K562 (cell line): ENCODE results near the gene GRAMD4. TPM values are rescaled to one million over a fixed set of nuclear protein-coding genes. Genes with fewer than 3 reads are reported as not detected.

Experiments used
- ATAC-seq: fragments of 200-7000 bp; cut with Tn5 transposase; 3 replicates; pipeline ENCODE4 v1.9.1; 2020; ENCODE audit warnings: moderate library complexity
- BruUV-seq: library from RNA; stranded (reverse); fragments of 400-500 nt; replicated peaks from 2 replicates; lab custom pipeline; 2021; lab: Mats Ljungman, UMichigan
- CTCF ChIA-PET: fragments of 300-600 bp; formaldehyde crosslinking; extraction: SDS; loops from one replicate; lab custom pipeline; 2021; ENCODE audit warnings: low intra/inter-chr PET ratio; lab: Yijun Ruan, JAX
- POLR2A ChIA-PET: fragments of 300-600, 350-650 bp; sonication (Branson Sonifier 250); formaldehyde crosslinking; extraction: SDS; loops from one replicate; lab custom pipeline; 2021; ENCODE audit warnings: antibody characterized with exemption, inconsistent platforms; lab: Yijun Ruan, JAX
- DNase-seq, 4 experiments: peaks; one replicate each; pipeline versions ENCODE4 v3.0.0 to v3.0.0-alpha.2; 2011 to 2018; ENCODE audit warnings: low spot score in 3 of 4, mixed read lengths in 3 of 4; ENCODE audit errors: extremely low read depth in 1 of 4
- FAIRE-seq: peaks from 2 replicates; lab custom pipeline; 2011; peaks lifted over from hg19 to GRCh38; lab: Jason Lieb, UNC
- H2AFZ ChIP-seq: 2 replicates; pipeline ENCODE4 v1.6.0; 2011; ENCODE audit warnings: low read depth, low read length, control low read depth, inconsistent platforms
- H3K27ac ChIP-seq: fragments of 200-600 bp; 3 replicates; pipeline ENCODE4 v1.8.0; 2011; ENCODE audit warnings: low read depth, mild to moderate bottlenecking, control low read depth, inconsistent platforms, low read length, moderate library complexity, mixed read lengths; ENCODE audit errors: extremely low read depth
- H3K27me3 ChIP-seq, 2 experiments: fragments of 300-600 bp in 1 of 2; 2 replicates in 1 of 2; 3 replicates in 1 of 2; pipeline versions ENCODE4 v1.6.0 to v1.8.0; 2011; ENCODE audit warnings: inconsistent platforms in 2 of 2, low read length in 2 of 2, mild to moderate bottlenecking in 1 of 2, mixed read lengths in 1 of 2, moderate library complexity in 1 of 2; ENCODE audit not compliant: control insufficient read depth in 2 of 2, insufficient read depth in 2 of 2
- H3K36me3 ChIP-seq: fragments of 300-600 bp; 3 replicates; pipeline ENCODE4 v1.8.0; 2011; ENCODE audit warnings: mild to moderate bottlenecking, low read length, inconsistent platforms; ENCODE audit not compliant: control insufficient read depth, insufficient read depth
- H3K4me1 ChIP-seq, 2 experiments: fragments of 200-600 bp in 1 of 2; replicated peaks in 1 of 2; 2 replicates in 1 of 2; 3 replicates in 1 of 2; pipeline versions ENCODE4 v1.5.1 to v1.8.0; 2011; ENCODE audit warnings: inconsistent platforms in 2 of 2, low read length in 2 of 2, mild to moderate bottlenecking in 1 of 2, mixed read lengths in 1 of 2, moderate library complexity in 1 of 2; ENCODE audit not compliant: control insufficient read depth in 2 of 2, insufficient read depth in 2 of 2
- H3K4me2 ChIP-seq: 2 replicates; pipeline ENCODE4 v1.6.1; 2011; ENCODE audit warnings: low read length, control low read depth, inconsistent platforms, mixed read lengths; ENCODE audit not compliant: insufficient read depth
- H3K4me3 ChIP-seq: fragments of 200-600 bp; sonication (generic), shearing (Covaris generic); 2 replicates; pipeline ENCODE4 v1.5.1; 2016; ENCODE audit warnings: control low read depth, inconsistent platforms
- H3K79me2 ChIP-seq: fragments of 200-600 bp; 3 replicates; pipeline ENCODE4 v1.8.0; 2011; ENCODE audit warnings: low read length, inconsistent platforms; ENCODE audit not compliant: control insufficient read depth, insufficient read depth
- H3K9ac ChIP-seq, 2 experiments: 2 replicates each; pipeline versions ENCODE4 v1.6.0 to v1.6.1; 2011; ENCODE audit warnings: low read depth in 2 of 2, low read length in 2 of 2, control low read depth in 1 of 2, inconsistent platforms in 1 of 2, mild to moderate bottlenecking in 1 of 2, mixed read lengths in 1 of 2; ENCODE audit not compliant: insufficient read depth in 1 of 2
- H3K9me1 ChIP-seq: one replicate; pipeline ENCODE4 v1.6.0; 2011; ENCODE audit warnings: inconsistent platforms, mild to moderate bottlenecking, low read length, moderate library complexity; ENCODE audit not compliant: control insufficient read depth, insufficient read depth
- H3K9me3 ChIP-seq: replicated peaks from 2 replicates; pipeline ENCODE4 v1.5.1; 2011; ENCODE audit warnings: low read depth, low read length, inconsistent platforms; ENCODE audit not compliant: control insufficient read depth, insufficient read depth
- H4K20me1 ChIP-seq: replicated peaks from 2 replicates; pipeline ENCODE4 v1.6.1; 2011; ENCODE audit warnings: low read length, inconsistent platforms, mixed read lengths; ENCODE audit not compliant: control insufficient read depth, insufficient read depth
- MTA2 ChIP-seq: fragments of 450-650 bp; IDR thresholded peaks from 2 replicates; pipeline ENCODE4 v1.6.1; 2016; ENCODE audit warnings: low read depth
- POLR2B ChIP-seq: fragments of 450-650 bp; IDR thresholded peaks from 2 replicates; pipeline ENCODE4 v1.6.1; 2018; ENCODE audit warnings: low read depth; ENCODE audit not compliant: partially characterized antibody
- TFAM ChIP-seq: fragments of 250-450 bp; sonication (Bioruptor Pico); conservative IDR thresholded peaks from 2 replicates; pipeline ENCODE4 v1.5.0; 2021; ENCODE audit warnings: mild to moderate bottlenecking, moderate library complexity
- TRIM25 ChIP-seq: fragments of 450-650 bp; IDR thresholded peaks from 2 replicates; pipeline ENCODE4 v1.7.0; 2016; ENCODE audit warnings: borderline replicate concordance
- WGBS: fragments of 100-300 bp; shearing (Covaris generic); methylation state at CpG from one replicate; pipeline ENCODE4 v1.1.6; 2016; ENCODE audit warnings: low coverage, mixed read lengths; ENCODE audit not compliant: insufficient coverage; ENCODE audit errors: missing lambda C conversion rate; 5-methylcytosine and 5-hydroxymethylcytosine counted together
- in situ Hi-C: fragments of 300-500 bp; cut with MboI; formaldehyde crosslinking; loops from 4 replicates; pipeline ENCODE4 v1.15.0; 2018; ENCODE audit warnings: inconsistent platforms, mixed read lengths
- intact Hi-C: fragments of 100-400 bp; cut with micrococcal nuclease; formaldehyde crosslinking; loops from 2 replicates; pipeline ENCODE4 v1.14.2; 2022
- polyA plus RNA-seq, 8 experiments: library from polyadenylated mRNA; depleted of rRNA in 4 of 8; stranded (reverse) in 5 of 8; unstranded in 3 of 8; fragments of >200 nt; fragmentation: Nextera tagmentation in 2 of 8; fragmentation: Illumina TruSeq in 1 of 8; extraction: Ambion mirVana in 2 of 8; extraction: Trizol in 1 of 8; gene quantifications; 2 replicates each; pipeline versions ENCODE4 v1.2.1 to v1.2.3, GENCODE V29; 2011 to 2014; ENCODE audit warnings: inconsistent platforms in 1 of 8, missing spikeins in 1 of 8
- total RNA-seq, 7 experiments: library from RNA; depleted of rRNA in 6 of 7; stranded (reverse); fragments of >200 nt in 6 of 7; fragmentation: Illumina TruSeq in 2 of 7; extraction: Trizol in 2 of 7; gene quantifications; 2 replicates each; pipeline versions ENCODE4 v1.2.1 to v1.2.3, GENCODE V29; 2011 to 2021; ENCODE audit warnings: low replicate concordance in 1 of 7

GRAMD4 gene
- total and polyA plus RNA-seq, 9 of the 15 experiments (the other 6 are each of a cell fraction or from before 2014, with no cell fraction given), result 0.18 to 44.8 (median 18.6) TPM

GRCh38 chr22:46707305-46707704 lies 87.1 kb downstream of the GRAMD4 start:
- ATAC-seq (no peak), DNase-seq (no peak)
- in situ Hi-C loops, result loop anchor here (10.0 kb wide), 1 partner anchor 1513 kb away; no protein-coding TSS in a partner anchor
- Histone ChIP-seq H3K9me3 (no peaks in the 10 kb centered on the region), H3K4me3 (no peak overlapping the region), H2AFZ (no peak overlapping the region), H3K27me3 (no peaks in the 10 kb centered on the region), H3K27ac (no peak overlapping the region), H3K36me3 (peaks cover 34% of the 10 kb centered on the region; the same call in 2 of the 3 replicates), H3K4me2 (no peak overlapping the region), H4K20me1 (no peaks in the 10 kb centered on the region), H3K79me2 (no peaks in the 10 kb centered on the region)
- WGBS, result 79% methylated on average over 7 of the region's 13 CpGs
- CTCF ChIA-PET, result no interaction called here
- no TSS peak for BruUV-seq
- intact Hi-C loops, result no loop called here
- no peak for TF ChIP-seq MTA2
- TF ChIP-seq, all 486 proteins: peak for 0
- FAIRE-seq, result no peak
- no peaks in the 10 kb centered on the region for H3K9me1 ChIP-seq
- H3K9ac ChIP-seq, result no peak overlapping the region
- POLR2A ChIA-PET, result no interaction called here
- no peaks in the 10 kb centered on the region for H3K4me1 ChIP-seq

- H2AFZ ChIP-seq, result no peak overlapping the region
- H4K20me1 ChIP-seq, result no peaks in the 10 kb centered on the region
- H3K27ac ChIP-seq, result no peak overlapping the region
- H3K9me3 ChIP-seq, result no peaks in the 10 kb centered on the region
- no peaks in the 10 kb centered on the region for H3K9me1 ChIP-seq
- DNase-seq (no peak), FAIRE-seq (no peak), ATAC-seq (no peak)
- TF ChIP-seq POLR2B, result no peak
- TF ChIP-seq TRIM25, result no peak
- no peak for TF ChIP-seq TFAM (CRISPR knock-in tag)
- POLR2A ChIA-PET, result no interaction called here
- H3K4me2 ChIP-seq, result no peak overlapping the region
- no peaks in the 10 kb centered on the region for H3K4me1 ChIP-seq
- no peak overlapping the region for H3K9ac ChIP-seq
- H3K79me2 ChIP-seq, result no peaks in the 10 kb centered on the region
- peaks cover 36% of the 10 kb centered on the region; the same call in 2 of the 3 replicates for H3K36me3 ChIP-seq
- in situ Hi-C loops, result loop anchor here (10.0 kb wide), 1 partner anchor 1513 kb away; no protein-coding TSS in a partner anchor
- 82% methylated on average over 22 of the region's 32 CpGs for WGBS
- no peak overlapping the region for H3K4me3 ChIP-seq
- intact Hi-C loops, result no loop called here
- H3K27me3 ChIP-seq, result no peaks in the 10 kb centered on the region
- no TSS peak for BruUV-seq
- CTCF ChIA-PET, result no interaction called here
Measured at GRCh38 chr22:46707827-46708570, 87.8 kb downstream of the GRAMD4 start.
